H1 (cell line): ENCODE results near the gene MAPK11. TPM values are rescaled to one million over a fixed set of nuclear protein-coding genes. Genes with fewer than 3 reads are reported as not detected.

Experiments used
- ASH2L ChIP-seq: fragments of 200-600, 300-600 bp; sonication (generic); IDR thresholded peaks from one replicate; pipeline ENCODE4 v1.7.1; 2017; ENCODE audit warnings: low read length
- CEBPB ChIP-seq: IDR thresholded peaks from 2 replicates; pipeline ENCODE4 v1.6.1; 2012; ENCODE audit warnings: low read depth, low read length
- HDAC2 ChIP-seq, 2 experiments: fragments of 300-600 bp in 1 of 2; sonication (generic) in 1 of 2; IDR thresholded peaks; 2 replicates each; pipeline ENCODE4 v1.6.1; 2011 to 2012; ENCODE audit warnings: low read depth in 2 of 2, low read length in 2 of 2, mild to moderate bottlenecking in 2 of 2, moderate library complexity in 2 of 2, borderline replicate concordance in 1 of 2, inconsistent platforms in 1 of 2
- JUND ChIP-seq: IDR thresholded peaks from 2 replicates; pipeline ENCODE4 v1.6.1; 2011; ENCODE audit warnings: mild to moderate bottlenecking, improper control_type of control experiment, low read length
- KDM4A ChIP-seq: IDR thresholded peaks from one replicate; pipeline ENCODE4 v1.7.1; 2012; ENCODE audit warnings: low read depth, mild to moderate bottlenecking, moderate library complexity, low read length, inconsistent platforms; ENCODE audit not compliant: severe bottlenecking
- PHF8 ChIP-seq: fragments of 200-600 bp; sonication (generic); conservative IDR thresholded peaks from 2 replicates; pipeline ENCODE4 v1.7.1; 2012; ENCODE audit warnings: low read depth, mild to moderate bottlenecking, inconsistent platforms, low read length, moderate library complexity
- POLR2AphosphoS5 ChIP-seq: IDR thresholded peaks from 2 replicates; pipeline ENCODE4 v1.6.1; 2011; ENCODE audit warnings: low read depth, low read length
- SIN3A ChIP-seq, 2 experiments: IDR thresholded peaks in 1 of 2; conservative IDR thresholded peaks in 1 of 2; 2 replicates each; pipeline ENCODE4 v1.6.1; 2011 to 2012; ENCODE audit warnings: low read length in 2 of 2, improper control_type of control experiment in 1 of 2, low read depth in 1 of 2, mild to moderate bottlenecking in 1 of 2
- SIX5 ChIP-seq: IDR thresholded peaks from 2 replicates; pipeline ENCODE4 v1.6.1; 2011; ENCODE audit warnings: mild to moderate bottlenecking, low read depth, low read length
- TCF12 ChIP-seq: IDR thresholded peaks from 2 replicates; pipeline ENCODE4 v1.6.1; 2011; ENCODE audit warnings: low read depth, mild to moderate bottlenecking, low read length
- polyA plus RNA-seq, 7 experiments: library from polyadenylated mRNA; depleted of rRNA in 3 of 7; stranded (reverse) in 5 of 7; unstranded in 2 of 7; fragments of >200 nt in 5 of 7; fragments of 200-250 nt in 2 of 7; gene quantifications; 1 replicate in 5 of 7; 2 replicates in 1 of 7; 4 replicates in 1 of 7; pipeline versions ENCODE4 v1.2.1 to v1.2.3, GENCODE V29; 2011 to 2013; ENCODE audit warnings: missing spikeins in 2 of 7, mixed read lengths in 2 of 7
- total RNA-seq: library from RNA; stranded (reverse); fragmentation: NEBNext Ultra II Directional; extraction: Animal tissue kit (Norgen Biotek cat#: 25700); gene quantifications from 2 replicates; pipeline ENCODE4 v1.2.1, GENCODE V29; 2021
- TF ChIP-seq, protein P1 (sequence below): IDR thresholded peaks from 2 replicates; pipeline ENCODE4 v1.6.1; 2012; ENCODE audit warnings: inconsistent platforms

The MAPK11 gene
- total and polyA plus RNA-seq, 2 of the 8 experiments (the other 6 are each of a cell fraction or from before 2014, with no cell fraction given), result 0.70 to 1.5 TPM

DNA sequence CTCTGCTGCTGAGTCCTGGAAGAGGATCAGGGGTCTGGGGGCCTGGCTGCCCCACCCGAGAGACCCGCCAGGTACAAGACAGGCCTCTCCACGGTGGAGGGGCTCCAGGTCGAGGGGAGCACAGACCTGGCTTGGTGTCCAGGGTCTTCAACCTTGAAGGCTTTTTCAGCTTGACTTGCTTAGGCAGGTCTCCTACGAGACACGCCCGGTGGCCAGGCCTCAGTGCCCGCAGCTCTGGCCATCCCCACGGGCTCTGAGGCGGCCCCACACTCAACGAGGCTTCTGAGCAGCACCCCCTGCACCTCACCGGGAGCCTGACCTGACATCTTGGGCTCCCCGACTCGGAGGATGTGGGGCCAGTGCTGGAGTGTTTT, 43.9 kb upstream of the MAPK11 start (continued):
- TF ChIP-seq JUND (no peak), POLR2AphosphoS5 (no peak), SIX5 (no peak), HDAC2 (IDR thresholded peaks at IDR 0.05; ENCODE audit: borderline replicate concordance in 1 of 2, low read depth in 2 of 2, low read length in 2 of 2) (no peak), CEBPB (no peak), KDM4A (no peak), ASH2L (no peak), SIN3A (conservative IDR thresholded peaks at IDR 0.05 in 1 of 2, IDR thresholded peaks at IDR 0.05 in 1 of 2; ENCODE audit: low read depth in 1 of 2, low read length in 2 of 2) (no peak), TCF12 (no peak), PHF8 (no peak)
- TF ChIP-seq, protein P1, sequence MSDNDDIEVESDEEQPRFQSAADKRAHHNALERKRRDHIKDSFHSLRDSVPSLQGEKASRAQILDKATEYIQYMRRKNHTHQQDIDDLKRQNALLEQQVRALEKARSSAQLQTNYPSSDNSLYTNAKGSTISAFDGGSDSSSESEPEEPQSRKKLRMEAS, result no peak
